SK-N-MC (cell line): ENCODE results near the gene RAD21L1.

Experiments
- EZH2 ChIP-seq: fragments of 200-600 bp; sonication (generic); IDR thresholded peaks from one replicate; pipeline ENCODE4 v1.6.1; 2017; ENCODE audit warnings: antibody characterized with exemption
- FOXP2 ChIP-seq: optimal IDR thresholded peaks from 2 replicates; pipeline ENCODE3; 2011; ENCODE audit warnings: mild to moderate bottlenecking, moderate library complexity; ENCODE audit not compliant: insufficient read depth; ENCODE audit errors: extremely low read length, control extremely low read depth

DNA sequence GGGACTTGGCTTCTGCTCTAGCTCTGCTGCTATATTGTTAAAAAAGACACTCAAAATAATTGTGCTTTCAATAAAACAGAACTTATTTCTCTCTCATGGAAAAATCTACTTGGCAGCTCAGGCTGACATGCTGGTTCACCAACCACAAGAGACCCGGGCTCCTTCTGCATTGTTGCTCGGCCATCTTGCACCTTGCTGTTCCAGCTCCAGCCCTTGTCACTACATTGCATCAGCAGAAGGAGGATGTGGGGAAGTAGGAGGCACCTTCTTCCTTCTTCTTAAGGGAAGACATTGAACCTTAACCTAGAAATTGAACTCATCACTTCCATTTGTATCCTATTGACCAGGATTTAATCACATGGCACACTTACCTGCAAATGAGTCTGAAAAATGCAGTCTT, 29.2 kb upstream of the RAD21L1 start:
- TF ChIP-seq EZH2 (no peak), FOXP2 (no peak)
